Measurements from ENCODE around the gene PEX11A.
"Not testable (repeated sequence)": the region's sequence is repeated elsewhere in the genome, so short reads cannot be mapped to it uniquely, and the experiment has no call there.

Gene PEX11A

GRCh38 chr15:89707577-89707976 is 17.0 kb upstream of the PEX11A start:
- H3K4me1 ChIP-seq (ENCODE audit: control insufficient read depth, insufficient read depth, low read length): no peaks in the 10 kb centered on the region
- H3K27me3 ChIP-seq (ENCODE audit: control insufficient read depth, insufficient read depth, low read length): no peaks in the 10 kb centered on the region; the same call in 1 of the 2 replicates
- no peak overlapping the region for H3K27ac ChIP-seq (ENCODE audit: low read depth, low read length)
- H3K36me3 ChIP-seq (ENCODE audit: control insufficient read depth, insufficient read depth, low read length): no peaks in the 10 kb centered on the region
- H3K9me3 ChIP-seq (ENCODE audit: control insufficient read depth, insufficient read depth, low read length): no peaks in the 10 kb centered on the region
- H3K9ac ChIP-seq (ENCODE audit: low read depth, low read length): no peak overlapping the region
- H3K4me3 ChIP-seq (ENCODE audit: low read depth, low read length): no peak overlapping the region

GRCh38 chr15:89704411-89704810 is 13.9 kb upstream of the PEX11A start:
- Histone ChIP-seq H3K9me3 (ENCODE audit: control insufficient read depth, insufficient read depth, low read length) (no peaks in the 10 kb centered on the region), H3K9ac (ENCODE audit: low read depth, low read length) (no peak overlapping the region), H3K36me3 (ENCODE audit: control insufficient read depth, insufficient read depth, low read length) (no peaks in the 10 kb centered on the region), H3K27ac (ENCODE audit: low read depth, low read length) (no peak overlapping the region), H3K4me1 (ENCODE audit: control insufficient read depth, insufficient read depth, low read length) (no peaks in the 10 kb centered on the region), H3K27me3 (ENCODE audit: control insufficient read depth, insufficient read depth, low read length) (no peaks in the 10 kb centered on the region; the same call in 1 of the 2 replicates), H3K4me3 (ENCODE audit: low read depth, low read length) (no peak overlapping the region)

GRCh38 chr15:89695198-89695597 is 4.6 kb upstream of the PEX11A start:
- Histone ChIP-seq H3K9ac (ENCODE audit: low read depth, low read length) (no peak overlapping the region), H3K9me3 (ENCODE audit: control insufficient read depth, insufficient read depth, low read length) (no peaks in the 10 kb centered on the region), H3K36me3 (ENCODE audit: control insufficient read depth, insufficient read depth, low read length) (no peaks in the 10 kb centered on the region), H3K4me1 (ENCODE audit: control insufficient read depth, insufficient read depth, low read length) (no peaks in the 10 kb centered on the region), H3K27ac (ENCODE audit: low read depth, low read length) (no peak overlapping the region), H3K4me3 (ENCODE audit: low read depth, low read length) (no peak overlapping the region), H3K27me3 (ENCODE audit: control insufficient read depth, insufficient read depth, low read length) (peaks cover 3% of the 10 kb centered on the region; the same call in 1 of the 2 replicates)

- Histone ChIP-seq H3K27me3 (ENCODE audit: control insufficient read depth, insufficient read depth, low read length) (peaks cover 3% of the 10 kb centered on the region; the same call in 1 of the 2 replicates), H3K4me1 (ENCODE audit: control insufficient read depth, insufficient read depth, low read length) (no peaks in the 10 kb centered on the region), H3K9me3 (ENCODE audit: control insufficient read depth, insufficient read depth, low read length) (no peaks in the 10 kb centered on the region), H3K9ac (ENCODE audit: low read depth, low read length) (no peak overlapping the region), H3K4me3 (ENCODE audit: low read depth, low read length) (no peak overlapping the region), H3K27ac (ENCODE audit: low read depth, low read length) (no peak overlapping the region), H3K36me3 (ENCODE audit: control insufficient read depth, insufficient read depth, low read length) (no peaks in the 10 kb centered on the region)
Observed at GRCh38 chr15:89693696-89694095, 3.1 kb upstream of the PEX11A start.

- no peaks in the 10 kb centered on the region for H3K4me1 ChIP-seq (ENCODE audit: control insufficient read depth, insufficient read depth, low read length)
- H3K36me3 ChIP-seq (ENCODE audit: control insufficient read depth, insufficient read depth, low read length): no peaks in the 10 kb centered on the region
- peaks cover 3% of the 10 kb centered on the region; the same call in 1 of the 2 replicates for H3K27me3 ChIP-seq (ENCODE audit: control insufficient read depth, insufficient read depth, low read length)
- H3K9ac ChIP-seq (ENCODE audit: low read depth, low read length): no peak overlapping the region
- no peak overlapping the region for H3K27ac ChIP-seq (ENCODE audit: low read depth, low read length)
- H3K4me3 ChIP-seq (ENCODE audit: low read depth, low read length): no peak overlapping the region
- no peaks in the 10 kb centered on the region for H3K9me3 ChIP-seq (ENCODE audit: control insufficient read depth, insufficient read depth, low read length)
Observed at GRCh38 chr15:89693091-89693490, 2.5 kb upstream of the PEX11A start.

GRCh38 chr15:89689930-89690275 is 651 bp downstream of the PEX11A start:
- H3K9ac ChIP-seq (ENCODE audit: low read depth, low read length); H3K27ac ChIP-seq (ENCODE audit: low read depth, low read length); H3K4me1 ChIP-seq (ENCODE audit: control insufficient read depth, insufficient read depth, low read length); H3K36me3 ChIP-seq (ENCODE audit: control insufficient read depth, insufficient read depth, low read length); H3K9me3 ChIP-seq (ENCODE audit: control insufficient read depth, insufficient read depth, low read length); H3K27me3 ChIP-seq (ENCODE audit: control insufficient read depth, insufficient read depth, low read length): not testable (repeated sequence)
- H3K4me3 ChIP-seq (ENCODE audit: low read depth, low read length): peak overlapping the region; percentile 90

- H3K4me1 ChIP-seq (ENCODE audit: control insufficient read depth, insufficient read depth, low read length): no peaks in the 10 kb centered on the region
- no peak overlapping the region for H3K9ac ChIP-seq (ENCODE audit: low read depth, low read length)
- H3K4me3 ChIP-seq (ENCODE audit: low read depth, low read length): no peak overlapping the region
Observed at GRCh38 chr15:89686522-89686921, 4.0 kb downstream of the PEX11A start.

GRCh38 chr15:89685995-89686394 is 4.6 kb downstream of the PEX11A start:
- Histone ChIP-seq H3K27ac (ENCODE audit: low read depth, low read length) (no peak overlapping the region), H3K9me3 (ENCODE audit: control insufficient read depth, insufficient read depth, low read length) (no peaks in the 10 kb centered on the region), H3K27me3 (ENCODE audit: control insufficient read depth, insufficient read depth, low read length) (no peaks in the 10 kb centered on the region), H3K4me1 (ENCODE audit: control insufficient read depth, insufficient read depth, low read length) (no peaks in the 10 kb centered on the region), H3K9ac (ENCODE audit: low read depth, low read length) (no peak overlapping the region), H3K36me3 (ENCODE audit: control insufficient read depth, insufficient read depth, low read length) (no peaks in the 10 kb centered on the region), H3K4me3 (ENCODE audit: low read depth, low read length) (no peak overlapping the region)

More at GRCh38 chr15:89686522-89686921, 4.0 kb downstream of the PEX11A start:
- Histone ChIP-seq H3K9me3 (ENCODE audit: control insufficient read depth, insufficient read depth, low read length) (no peaks in the 10 kb centered on the region), H3K36me3 (ENCODE audit: control insufficient read depth, insufficient read depth, low read length) (no peaks in the 10 kb centered on the region), H3K27me3 (ENCODE audit: control insufficient read depth, insufficient read depth, low read length) (no peaks in the 10 kb centered on the region), H3K27ac (ENCODE audit: low read depth, low read length) (no peak overlapping the region)

- H3K27me3 ChIP-seq (ENCODE audit: control insufficient read depth, insufficient read depth, low read length): no peaks in the 10 kb centered on the region
- no peak overlapping the region for H3K27ac ChIP-seq (ENCODE audit: low read depth, low read length)
- H3K36me3 ChIP-seq (ENCODE audit: control insufficient read depth, insufficient read depth, low read length): no peaks in the 10 kb centered on the region
- H3K4me1 ChIP-seq (ENCODE audit: control insufficient read depth, insufficient read depth, low read length): no peaks in the 10 kb centered on the region
- H3K9me3 ChIP-seq (ENCODE audit: control insufficient read depth, insufficient read depth, low read length): no peaks in the 10 kb centered on the region
- H3K9ac ChIP-seq (ENCODE audit: low read depth, low read length): no peak overlapping the region
- H3K4me3 ChIP-seq (ENCODE audit: low read depth, low read length): no peak overlapping the region
Observed at GRCh38 chr15:89681146-89681545, 9.4 kb downstream of the PEX11A start.

GRCh38 chr15:89680282-89680873 is 10.2 kb downstream of the PEX11A start:
- H3K9me3 ChIP-seq (ENCODE audit: control insufficient read depth, insufficient read depth, low read length): no peaks in the 10 kb centered on the region
- H3K4me3 ChIP-seq (ENCODE audit: low read depth, low read length): no peak overlapping the region
- no peak overlapping the region for H3K27ac ChIP-seq (ENCODE audit: low read depth, low read length)
- H3K4me1 ChIP-seq (ENCODE audit: control insufficient read depth, insufficient read depth, low read length): no peaks in the 10 kb centered on the region
- no peaks in the 10 kb centered on the region for H3K36me3 ChIP-seq (ENCODE audit: control insufficient read depth, insufficient read depth, low read length)
- no peaks in the 10 kb centered on the region for H3K27me3 ChIP-seq (ENCODE audit: control insufficient read depth, insufficient read depth, low read length)
- H3K9ac ChIP-seq (ENCODE audit: low read depth, low read length): no peak overlapping the region

- no peak within 1 kb of the TSS for H3K27ac ChIP-seq (ENCODE audit: low read depth, low read length)
Observed at GRCh38 chr15:89679212-89679611, 11.3 kb downstream of the PEX11A start, which contains the start of gene PLIN1. Gene PLIN1, minus strand, starts transcription at chr15:89679367. Its CDS starts 1,878 bp downstream, at chr15:89677489.

More at GRCh38 chr15:89679212-89679611, 11.3 kb downstream of the PEX11A start, which contains the start of gene PLIN1:
- Histone ChIP-seq H3K9ac (ENCODE audit: low read depth, low read length) (no peak within 1 kb of the TSS), H3K9me3 (ENCODE audit: control insufficient read depth, insufficient read depth, low read length) (no peaks in the 10 kb centered on the region), H3K36me3 (ENCODE audit: control insufficient read depth, insufficient read depth, low read length) (no peaks in the 10 kb centered on the region), H3K4me1 (ENCODE audit: control insufficient read depth, insufficient read depth, low read length) (no peaks in the 10 kb centered on the region), H3K27me3 (ENCODE audit: control insufficient read depth, insufficient read depth, low read length) (no peaks in the 10 kb centered on the region), H3K4me3 (ENCODE audit: low read depth, low read length) (no peak within 1 kb of the TSS)
